GM19239 (cell line): Measurements from ENCODE around the gene TTC7B.

ENCODE experiments used
- DNase-seq: peaks from one replicate; pipeline ENCODE4 v3.0.0; 2011; ENCODE audit warnings: low spot score; ENCODE audit not compliant: insufficient read length
- FAIRE-seq: peaks from 2 replicates; lab custom pipeline; 2011; peaks lifted over from hg19 to GRCh38; lab: Jason Lieb, UNC

TTC7B gene

DNA sequence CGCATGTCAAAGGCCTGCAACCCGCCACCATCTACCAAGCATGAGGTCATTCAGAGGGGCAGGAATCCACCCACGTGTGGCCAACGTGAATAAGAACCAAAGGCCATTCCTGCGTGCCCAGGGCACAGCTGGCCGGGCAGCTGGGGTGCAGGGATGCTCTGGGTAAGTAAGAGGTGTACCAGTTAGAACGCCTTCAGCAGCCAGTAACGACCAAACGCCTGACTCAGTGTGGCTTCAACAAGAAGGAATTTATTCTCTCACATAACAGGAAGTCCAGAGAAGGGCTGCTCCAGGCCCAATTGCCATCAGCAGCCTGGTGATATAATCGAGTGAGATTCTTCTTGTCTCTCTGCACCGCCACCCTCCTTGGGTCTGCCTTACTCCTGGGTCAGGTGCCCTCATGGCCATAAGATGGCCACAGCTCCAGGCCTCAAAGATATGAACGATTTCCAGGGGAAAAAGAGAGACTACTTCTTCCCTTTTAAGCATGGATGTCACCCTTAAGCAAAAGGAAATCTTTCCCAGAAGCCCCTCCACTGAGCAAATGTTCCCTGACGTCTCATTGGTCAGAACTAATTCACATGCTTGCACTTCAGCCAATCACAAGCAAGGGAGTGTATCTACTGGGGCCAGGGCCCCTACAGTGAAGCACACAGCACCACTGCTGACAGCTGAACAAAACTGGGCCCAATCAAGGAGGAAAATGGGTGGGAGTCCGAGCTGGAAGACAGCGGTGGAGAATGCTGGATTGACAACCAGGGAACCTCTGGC is 7.3 kb downstream of the TTC7B start:
- DNase-seq = no peak
- FAIRE-seq = no peak

DNA sequence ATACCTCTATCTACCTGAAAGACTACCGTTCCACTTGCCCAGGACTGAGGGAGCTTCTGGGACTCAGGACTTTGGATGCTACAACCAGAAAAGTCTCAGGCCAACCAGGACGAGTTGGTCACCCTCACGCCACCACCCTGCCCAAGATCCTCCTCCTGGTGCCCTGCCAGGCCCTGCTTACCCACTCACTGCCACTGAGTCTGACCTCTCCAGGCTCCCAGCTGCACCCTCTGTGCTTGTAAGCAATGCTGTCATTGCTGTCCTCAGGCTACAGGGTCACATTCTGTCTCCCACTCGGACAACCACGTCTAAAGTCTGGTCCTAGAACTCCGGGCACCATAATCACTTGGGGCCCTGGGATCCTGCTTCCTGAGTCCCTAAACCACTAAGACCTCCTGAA is 9.2 kb downstream of the TTC7B start:
- DNase-seq (no peak), FAIRE-seq (no peak)

GRCh38 chr14:90805662-90806540 is 10.3 kb downstream of the TTC7B start:
- no peak for DNase-seq
- FAIRE-seq = no peak

- DNase-seq = no peak
- FAIRE-seq = no peak
These were observed 11.2 kb downstream of the TTC7B start for GRCh38 chr14:90805084-90805391.

GRCh38 chr14:90804292-90805083 is 11.7 kb downstream of the TTC7B start:
- FAIRE-seq (no peak), DNase-seq (no peak)

DNA sequence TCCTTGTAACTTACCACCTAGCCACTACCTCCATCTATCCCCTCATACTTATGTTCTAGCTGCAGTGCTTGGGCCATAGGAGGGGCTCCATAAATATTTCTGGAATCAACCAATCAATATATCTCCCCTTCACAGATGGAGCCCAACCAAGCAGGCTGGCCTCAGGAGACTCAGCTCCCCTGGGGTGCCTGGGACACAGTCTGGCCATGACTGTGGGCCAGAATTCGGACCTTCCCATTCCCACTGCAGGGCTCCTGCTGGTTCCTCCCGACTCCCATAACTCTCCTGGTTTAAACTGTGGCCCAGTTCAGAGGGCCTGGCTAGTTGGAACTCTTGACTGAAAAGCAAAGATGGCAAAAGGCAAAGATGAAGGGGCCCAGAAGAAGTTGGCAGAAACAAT is 13.0 kb downstream of the TTC7B start:
- FAIRE-seq (no peak), DNase-seq (no peak)

GRCh38 chr14:90799420-90799819 is 16.8 kb downstream of the TTC7B start:
- FAIRE-seq = no peak
- no peak for DNase-seq

GRCh38 chr14:90797919-90798318 is 18.3 kb downstream of the TTC7B start:
- FAIRE-seq (no peak), DNase-seq (no peak)

GRCh38 chr14:90797451-90797850 is 18.8 kb downstream of the TTC7B start:
- DNase-seq (no peak), FAIRE-seq (no peak)

DNA sequence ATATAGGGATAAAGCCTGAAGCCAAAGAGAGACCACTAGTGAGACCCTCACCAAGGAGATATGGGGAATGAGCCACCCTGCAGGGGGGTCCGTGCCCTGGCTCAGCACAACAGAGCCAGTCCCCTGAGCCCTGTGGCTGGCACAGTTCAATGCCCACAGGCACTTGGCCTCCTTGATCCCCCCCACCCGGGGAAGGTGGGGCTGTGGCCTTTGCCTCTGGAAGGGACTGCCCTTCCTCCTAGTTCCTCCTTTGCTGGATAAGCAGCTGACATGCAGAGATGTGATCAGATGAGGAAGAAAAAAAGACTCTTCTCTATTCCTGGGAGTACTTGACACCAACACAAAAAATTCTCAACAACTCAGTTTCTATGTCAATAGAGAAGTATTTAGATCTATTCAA is 19.9 kb downstream of the TTC7B start:
- DNase-seq (no peak), FAIRE-seq (no peak)

- FAIRE-seq = no peak
- DNase-seq = no peak
These were observed 20.5 kb downstream of the TTC7B start for GRCh38 chr14:90795744-90796143.

DNA sequence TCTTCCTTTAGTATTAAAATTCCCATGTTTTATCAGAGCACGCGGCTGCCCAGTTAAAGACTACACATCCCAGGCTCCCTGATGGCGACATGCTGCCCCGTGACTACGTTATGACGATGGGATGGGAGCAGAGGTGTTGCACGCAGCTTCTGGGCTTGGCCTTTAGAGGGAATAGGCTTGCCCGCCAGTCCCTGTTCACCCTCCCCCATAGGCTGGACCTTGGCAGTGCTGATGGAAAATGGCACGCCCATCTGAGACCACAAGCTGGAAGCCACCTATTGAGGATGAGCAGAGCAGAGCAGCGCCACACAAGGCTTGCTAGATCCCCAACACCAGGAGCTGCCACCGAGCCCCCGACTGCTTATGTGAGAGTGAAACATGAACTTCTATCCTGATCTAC is 24.7 kb downstream of the TTC7B start:
- no peak for FAIRE-seq
- DNase-seq = no peak

- FAIRE-seq (no peak), DNase-seq (no peak)
These were observed 28.2 kb downstream of the TTC7B start for GRCh38 chr14:90788031-90788430.

DNA sequence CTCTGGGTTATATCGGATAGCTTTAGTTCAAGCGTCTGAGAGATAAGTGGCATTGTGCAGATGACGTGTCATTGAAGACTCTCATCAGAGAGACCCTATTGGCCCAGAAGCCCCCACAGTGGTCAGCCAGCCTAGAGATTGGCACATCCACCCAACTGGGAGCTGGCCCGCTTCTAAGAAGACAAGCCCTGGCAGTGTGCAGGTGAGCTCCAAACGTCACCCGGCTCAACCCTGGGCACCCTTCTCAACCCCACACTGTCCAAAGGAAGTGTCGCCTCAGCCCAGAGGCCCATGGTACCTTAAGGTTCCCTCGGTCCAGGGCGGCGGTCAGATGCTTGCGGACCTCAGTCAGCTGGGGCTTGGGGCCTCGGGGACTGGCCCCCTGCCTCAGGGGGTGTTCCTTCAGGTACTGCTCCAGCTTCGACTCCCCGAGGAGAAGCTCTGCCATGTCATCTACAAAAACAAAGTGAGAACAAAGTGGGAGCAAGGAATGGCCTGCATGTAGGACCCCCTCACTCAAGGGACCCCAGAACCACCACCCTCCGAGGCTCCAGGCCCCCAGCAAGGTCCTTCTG is 30.3 kb downstream of the TTC7B start:
- FAIRE-seq = no peak

GRCh38 chr14:90785471-90785870 is 30.8 kb downstream of the TTC7B start:
- DNase-seq (no peak), FAIRE-seq (no peak)

More for the DNA sequence above, 30.3 kb downstream of the TTC7B start:
- no peak for DNase-seq

DNA sequence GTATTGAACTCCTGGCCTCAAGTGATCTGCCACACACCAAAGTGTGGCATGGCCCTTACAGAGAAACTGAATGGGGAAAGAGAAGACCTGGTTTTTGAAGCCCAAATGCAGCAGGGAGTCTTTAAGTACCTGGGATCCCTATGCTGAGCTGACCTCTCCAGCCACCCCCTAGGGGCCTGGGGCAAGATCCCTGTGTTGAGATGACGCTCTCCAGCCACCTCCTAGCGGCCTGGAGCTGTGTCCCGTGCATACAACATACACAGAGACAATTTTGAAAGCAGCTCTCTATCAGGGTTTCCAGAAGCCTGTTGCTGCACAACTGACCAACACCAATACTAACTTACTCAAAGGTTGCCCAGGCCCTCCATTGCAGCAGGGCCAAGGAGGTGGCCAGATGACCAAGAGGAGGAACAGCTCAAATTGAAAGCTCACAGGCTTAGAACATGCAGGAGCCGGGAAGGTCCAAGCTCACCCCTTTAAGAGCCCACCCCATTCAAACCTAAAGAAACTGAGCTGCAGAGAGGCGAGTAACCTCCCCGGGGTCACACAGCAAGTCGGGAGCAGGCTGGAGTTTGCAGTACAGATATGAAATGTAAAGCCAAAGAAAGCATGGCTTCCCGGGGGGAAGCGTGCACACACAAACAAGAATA is 31.5 kb downstream of the TTC7B start:
- DNase-seq = no peak
- no peak for FAIRE-seq

GRCh38 chr14:90783344-90783743 is 32.9 kb downstream of the TTC7B start:
- FAIRE-seq (no peak), DNase-seq (no peak)

GRCh38 chr14:90782892-90783291 is 33.3 kb downstream of the TTC7B start:
- FAIRE-seq = no peak
- DNase-seq = no peak

DNA sequence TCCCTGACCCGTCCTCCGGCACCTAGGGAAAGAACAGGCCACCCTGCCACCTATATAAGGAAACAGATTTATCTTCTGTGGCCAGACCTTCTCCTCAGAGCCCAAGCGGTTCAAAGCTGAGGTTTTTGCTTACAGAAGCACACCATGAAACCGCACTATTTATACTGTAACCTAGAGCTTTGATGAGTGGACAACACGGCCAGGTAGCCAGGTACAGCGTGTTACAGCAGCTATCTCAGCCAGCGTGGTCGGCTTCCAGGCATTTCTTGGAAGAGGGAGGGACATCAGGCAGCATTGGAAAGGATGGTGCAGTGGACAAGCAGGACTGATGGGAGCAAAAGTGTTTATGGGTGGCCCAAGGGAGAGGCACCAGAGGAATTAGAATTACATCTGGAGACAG is 34.4 kb downstream of the TTC7B start:
- DNase-seq = no peak
- FAIRE-seq = no peak

GRCh38 chr14:90781344-90781761 is 34.9 kb downstream of the TTC7B start:
- no peak for DNase-seq
- no peak for FAIRE-seq
